Fibroblast of skin of right quadriceps (primary cell): Measurements from ENCODE around the gene TAS2R39.
"Not testable (repeated sequence)": the region's sequence is repeated elsewhere in the genome, so short reads cannot be mapped to it uniquely, and the experiment has no call there.

Experiments used
- DNase-seq: peaks from one replicate; pipeline ENCODE4 v3.0.0-alpha.2; 2013

The TAS2R39 gene

DNA sequence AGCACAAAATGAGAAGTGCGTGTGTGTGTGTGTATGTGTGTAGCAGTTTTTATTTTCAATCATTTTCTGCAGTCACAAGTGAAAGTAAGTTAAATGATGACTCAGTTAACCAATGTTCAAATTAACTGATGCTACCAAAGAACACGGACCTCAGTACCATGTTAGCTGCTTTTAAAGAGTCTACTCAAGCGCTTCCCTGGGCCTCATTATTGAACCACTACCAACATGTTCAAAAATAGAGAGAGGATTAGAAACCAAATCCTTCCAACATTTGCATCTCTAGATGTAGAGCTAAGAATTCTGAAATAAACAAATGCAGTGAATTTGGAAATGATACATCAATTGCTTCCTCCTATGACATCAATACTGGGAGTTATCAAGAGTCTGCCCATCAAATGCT, at the start of gene TAS2R39:
Gene TAS2R39, plus strand, starts transcription at position 396 of the 400 bp plus-strand sequence. Its CDS starts 0 bp downstream, at position 396.
- no peak for DNase-seq

DNA sequence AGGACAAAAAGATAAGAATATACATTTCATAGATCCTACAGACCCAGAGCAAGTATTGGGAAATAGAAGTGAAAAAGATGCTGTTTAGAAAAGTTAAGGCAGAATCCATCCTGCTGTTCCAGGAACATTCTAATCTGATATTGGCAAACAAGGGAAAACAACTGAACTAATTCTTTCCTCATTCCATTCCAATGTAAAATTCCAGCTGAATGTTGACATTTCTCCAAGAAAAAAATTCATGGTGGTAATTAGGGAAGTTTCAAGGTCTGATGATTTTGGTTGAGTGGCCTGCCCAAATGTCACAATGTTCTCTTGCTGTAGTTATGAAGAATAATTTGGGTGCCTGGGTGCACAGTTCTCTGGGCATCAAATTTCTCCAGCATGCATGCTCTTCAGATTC, 36.1 kb upstream of the TAS2R39 start:
- no peak for DNase-seq

- no peak for DNase-seq
Observed at GRCh38 chr7:143148050-143148449, 35.2 kb upstream of the TAS2R39 start.

GRCh38 chr7:143148651-143149050, 34.6 kb upstream of the TAS2R39 start:
- no peak for DNase-seq

- DNase-seq: not testable (repeated sequence)
Observed at GRCh38 chr7:143150696-143151095, 32.5 kb upstream of the TAS2R39 start.

DNA sequence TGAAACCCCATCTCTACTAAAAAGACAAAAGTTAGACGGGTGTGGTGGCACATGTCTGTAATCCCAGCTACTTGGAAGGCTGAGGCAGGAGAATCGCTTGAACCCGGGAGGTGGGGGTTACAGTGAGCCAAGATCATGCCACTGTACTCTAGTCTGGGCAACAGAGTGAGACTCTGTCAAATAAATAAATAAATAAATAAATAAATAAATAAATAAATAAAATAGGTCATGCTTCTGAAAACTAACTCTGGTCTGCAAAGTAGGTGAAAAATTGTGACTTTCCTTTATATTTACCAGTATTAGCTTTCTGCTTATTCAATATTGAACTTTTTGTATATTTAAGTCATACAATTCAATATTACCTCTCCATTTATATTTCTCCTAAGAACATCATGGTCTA, 24.6 kb upstream of the TAS2R39 start:
- not testable (repeated sequence) for DNase-seq

DNA sequence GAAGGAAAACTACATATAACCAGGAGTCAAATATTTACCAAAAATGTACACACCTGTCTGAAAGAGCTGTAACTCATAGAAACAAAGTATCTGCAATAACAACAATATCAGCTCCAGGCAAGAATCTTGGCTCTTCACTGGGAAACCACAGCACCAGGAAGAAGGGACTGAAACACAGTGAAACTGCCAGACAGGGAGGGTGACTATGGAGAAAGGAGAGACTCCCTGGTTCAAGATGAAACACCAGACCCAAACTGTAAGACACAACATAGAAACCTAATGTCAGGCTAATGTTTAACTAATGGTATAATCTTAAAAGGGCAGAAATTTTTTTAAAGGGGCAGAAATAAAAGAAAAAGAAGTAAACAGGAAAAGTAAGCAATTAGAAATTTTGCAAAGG, 11.5 kb upstream of the TAS2R39 start:
- DNase-seq: no peak

- no peak for DNase-seq
Observed at GRCh38 chr7:143172354-143172753, 10.9 kb upstream of the TAS2R39 start.

- DNase-seq: no peak
Observed at GRCh38 chr7:143176128-143176527, 7.1 kb upstream of the TAS2R39 start.

DNA sequence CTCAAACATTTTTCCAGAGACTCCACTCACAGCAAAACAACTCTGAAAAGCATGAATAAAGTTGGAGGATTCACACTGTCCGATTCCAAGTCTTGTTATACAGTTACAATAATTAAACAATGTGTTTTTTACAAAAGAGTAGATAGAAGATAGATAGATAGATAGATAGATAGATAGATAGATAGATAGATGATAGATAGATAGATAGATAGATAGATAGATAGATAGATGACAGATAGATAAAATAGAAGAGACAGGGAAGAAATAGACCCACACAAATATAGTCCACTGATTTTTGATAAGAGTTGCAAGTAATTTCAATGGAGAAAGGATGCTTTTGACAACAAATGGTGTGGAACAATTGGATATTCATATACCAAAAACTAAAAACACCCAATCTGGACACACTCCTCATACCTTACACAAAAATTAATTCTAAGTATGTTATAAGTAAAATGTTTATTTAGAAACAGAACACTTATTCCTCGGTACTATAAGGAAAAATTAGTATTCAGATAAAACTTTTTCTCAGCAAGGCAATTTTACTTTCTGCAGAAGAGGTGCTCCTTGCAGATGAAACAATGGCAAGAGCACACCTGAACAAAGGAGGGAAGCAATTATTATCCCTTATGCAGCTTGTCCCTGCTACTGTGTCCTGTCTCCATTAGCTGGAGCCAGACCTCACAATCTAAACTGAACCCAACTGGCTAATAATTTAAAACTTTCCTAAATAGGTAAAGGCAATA, 5.7 kb upstream of the TAS2R39 start:
- DNase-seq: no peak

DNA sequence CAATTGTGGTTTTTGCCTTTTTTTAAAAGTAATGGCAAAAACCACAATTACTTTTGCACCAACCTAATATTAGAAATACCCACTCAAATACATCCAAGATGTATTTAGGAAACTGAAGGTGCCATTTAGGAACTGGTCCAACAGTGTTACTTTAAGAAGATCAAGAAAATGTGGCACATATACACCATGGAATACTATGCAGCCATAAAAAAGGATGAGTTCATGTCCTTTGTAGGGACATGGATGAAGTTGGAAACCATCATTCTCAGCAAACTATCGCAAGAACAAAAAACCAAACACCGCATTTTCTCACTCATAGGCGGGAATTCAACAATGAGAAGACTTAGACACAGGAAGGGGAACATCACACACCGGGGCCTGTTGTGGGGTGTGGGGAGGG, 2.4 kb upstream of the TAS2R39 start:
- DNase-seq: not testable (repeated sequence)

- no peak for DNase-seq
Observed at GRCh38 chr7:143181349-143181748, 1.9 kb upstream of the TAS2R39 start.

DNA sequence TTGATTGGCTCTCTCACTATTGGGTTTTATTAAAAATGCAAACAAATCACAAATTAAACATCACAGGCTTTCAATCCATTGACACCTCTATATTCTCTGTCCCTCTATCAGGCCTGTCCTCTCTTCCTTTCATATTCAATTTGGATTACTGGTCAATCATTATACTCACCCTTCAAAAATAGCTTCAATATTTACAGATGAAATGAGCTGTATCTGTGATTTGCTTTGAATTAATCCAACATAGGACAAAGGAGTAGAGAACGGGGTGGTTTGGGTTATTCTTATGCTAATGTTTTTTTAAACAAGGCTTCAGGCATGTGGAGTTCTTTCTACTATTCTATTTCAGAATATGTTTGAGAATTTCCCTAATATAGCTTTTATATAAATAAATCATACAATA, 2.3 kb downstream of the TAS2R39 start:
- no peak for DNase-seq

DNA sequence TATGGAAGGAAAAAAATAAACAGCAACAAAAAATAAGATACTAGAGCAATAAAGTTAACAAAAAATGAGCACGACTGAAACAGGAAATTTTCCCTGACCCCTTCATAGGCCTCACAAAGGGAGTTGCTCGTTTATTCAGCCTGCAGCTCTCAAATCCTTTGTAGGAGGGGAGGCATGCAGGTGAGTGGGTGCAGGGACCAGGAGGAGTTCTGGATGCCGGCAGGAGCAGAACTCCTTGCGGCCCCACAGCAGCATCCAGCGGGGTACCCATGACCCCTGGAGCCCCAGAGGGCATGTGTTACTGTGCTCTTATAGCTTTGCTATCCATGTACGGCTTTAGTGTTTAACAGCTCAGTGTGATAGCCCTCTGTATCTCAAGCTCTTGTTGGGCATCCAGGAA, 5.8 kb downstream of the TAS2R39 start:
- no peak for DNase-seq

GRCh38 chr7:143193880-143194279, 10.7 kb downstream of the TAS2R39 start:
- DNase-seq: no peak

GRCh38 chr7:143199040-143199439, 15.8 kb downstream of the TAS2R39 start:
- DNase-seq: no peak

DNA sequence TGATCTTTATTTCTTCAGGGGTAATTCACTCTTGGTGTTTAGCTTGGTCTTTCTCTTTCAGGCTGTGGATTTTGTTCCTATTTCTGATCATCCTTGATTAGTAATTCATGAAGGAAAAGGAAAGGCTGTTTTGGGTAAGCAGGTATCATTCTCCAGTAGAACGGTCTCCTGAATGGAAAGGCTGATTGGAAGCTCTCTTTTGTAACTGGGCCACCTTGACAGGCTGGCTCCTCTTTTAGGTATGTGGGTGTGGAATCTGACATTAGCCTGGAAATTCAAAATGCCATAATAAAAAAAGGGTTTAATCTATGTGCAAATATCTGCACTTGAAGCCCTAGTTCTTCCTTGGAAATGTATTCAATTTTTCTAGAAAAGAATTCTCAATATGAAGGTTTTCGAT, 18.9 kb downstream of the TAS2R39 start:
- DNase-seq: no peak

- no peak for DNase-seq
Observed at GRCh38 chr7:143203386-143203785, 20.2 kb downstream of the TAS2R39 start.

DNA sequence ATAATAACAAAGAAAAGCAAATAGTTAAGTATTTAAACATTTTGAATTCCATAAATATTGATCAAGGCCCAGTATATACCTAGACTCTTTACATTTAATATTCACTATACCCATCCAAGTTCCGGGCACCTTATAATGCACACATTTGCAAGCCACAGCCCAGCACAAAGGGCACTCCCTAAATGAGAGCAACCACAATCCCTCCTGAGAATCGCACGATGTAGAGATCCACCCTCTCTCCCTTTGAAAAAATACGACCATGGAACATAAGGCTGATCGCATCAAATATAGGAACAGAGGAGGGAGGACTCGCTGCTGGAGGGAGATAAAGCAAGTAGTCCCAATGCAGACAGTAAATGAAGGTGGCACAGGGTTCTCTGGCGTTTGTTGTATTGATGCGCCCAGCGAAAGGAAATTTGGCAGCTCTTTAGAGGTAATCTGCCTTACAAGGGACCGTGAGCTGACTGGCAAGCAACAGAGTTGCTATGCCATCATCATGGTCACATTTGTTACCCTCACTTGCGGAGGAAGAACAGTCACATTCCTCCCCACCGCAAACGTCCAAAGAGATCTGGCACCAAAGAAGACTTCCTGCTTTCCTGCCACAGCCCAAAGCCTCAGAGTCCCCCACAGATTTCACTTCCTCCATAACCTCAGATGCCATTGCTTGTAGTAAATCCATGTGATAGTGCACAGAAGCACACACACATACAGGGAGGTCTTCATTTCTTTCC, 22.5 kb downstream of the TAS2R39 start:
- no peak for DNase-seq

DNA sequence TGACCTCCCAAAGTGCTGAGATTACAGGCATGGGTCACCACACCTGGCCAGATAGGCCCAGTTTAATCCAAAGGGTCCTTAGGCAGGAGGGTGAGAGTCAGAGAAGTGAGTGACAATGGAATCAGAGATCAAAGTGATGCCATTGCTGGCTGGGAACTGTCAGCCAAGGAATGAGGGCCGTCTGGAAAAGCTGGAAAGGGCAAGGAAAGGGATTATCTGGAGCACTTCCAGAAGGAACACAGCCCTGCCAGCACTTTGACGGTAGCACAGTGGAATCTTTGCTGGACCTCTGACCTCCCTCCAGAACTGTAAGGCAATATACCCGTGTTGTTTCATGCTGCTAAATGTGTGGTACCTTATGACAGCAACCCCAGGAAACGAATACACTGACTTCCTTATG, 27.3 kb downstream of the TAS2R39 start:
- no peak for DNase-seq

DNA sequence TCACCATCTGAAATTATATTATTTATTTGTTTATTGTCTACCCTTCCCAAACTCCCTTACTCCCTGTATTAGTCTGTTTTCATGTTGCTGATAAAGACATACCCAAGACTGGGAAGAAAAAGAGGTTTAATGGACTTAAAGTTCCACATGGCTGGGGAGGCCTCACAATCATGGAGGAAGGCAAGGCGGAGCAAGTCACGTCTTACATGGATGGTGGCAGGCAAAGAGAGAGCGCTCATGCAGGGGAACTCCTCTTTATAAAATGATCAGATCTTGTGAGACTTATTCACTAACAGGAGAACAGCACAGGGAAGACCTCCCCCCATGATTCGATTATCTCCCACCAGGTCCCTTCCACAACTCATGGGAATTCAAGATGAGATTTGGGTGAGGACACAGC, 30.3 kb downstream of the TAS2R39 start:
- not testable (repeated sequence) for DNase-seq

GRCh38 chr7:143214789-143215679, 31.8 kb downstream of the TAS2R39 start:
- peak; percentile 80 for DNase-seq

DNA sequence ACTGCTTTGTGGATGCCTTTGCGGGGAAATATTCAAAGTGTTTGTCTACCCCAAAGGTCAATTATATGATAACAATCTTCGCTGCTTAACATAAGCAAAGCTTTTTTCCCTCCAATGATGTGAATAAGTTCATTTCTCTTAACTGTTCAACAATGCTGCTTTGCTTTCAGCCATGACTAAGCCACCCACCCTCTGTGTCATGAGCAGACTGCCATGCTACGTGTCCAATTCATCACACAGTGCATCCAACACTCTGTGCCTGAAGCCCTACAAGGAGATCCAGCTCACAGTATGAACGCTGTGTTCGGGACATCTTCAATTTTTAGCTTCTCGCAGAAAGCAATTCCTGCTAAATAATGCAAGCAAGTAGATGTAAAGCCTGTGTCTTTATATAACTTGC, 32.9 kb downstream of the TAS2R39 start:
- DNase-seq: no peak
